ENCODE measurements around the gene CIB1.

Gene CIB1

GRCh38 chr15:90207252-90207651 is 26.5 kb downstream of the CIB1 start:
- Histone ChIP-seq H3K4me3 (ENCODE audit: control insufficient read depth in 1 of 7, extremely low read depth in 1 of 7, insufficient read depth in 4 of 7, low read depth in 2 of 7, low read length in 6 of 7) (no peak overlapping the region), H3K27ac (ENCODE audit: insufficient read depth in 1 of 2, low read depth in 1 of 2, low read length in 2 of 2, poor library complexity in 1 of 2, severe bottlenecking in 2 of 2) (no peak overlapping the region), H3K36me3 (ENCODE audit: control insufficient read depth in 4 of 4, insufficient read depth in 4 of 4, low read length in 3 of 4) (no peaks in the 10 kb centered on the region), H3K9me3 (ENCODE audit: control extremely low read depth in 1 of 5, control insufficient read depth in 4 of 5, insufficient read depth in 2 of 5, low read depth in 1 of 5, low read length in 4 of 5) (no peaks in the 10 kb centered on the region), H3K4me1 (ENCODE audit: control extremely low read depth in 1 of 4, control insufficient read depth in 4 of 4, insufficient read depth in 4 of 4, low read length in 3 of 4) (peaks cover 0 to 25% (median 16%) of the 10 kb centered on the region in 4 experiments), H3K27me3 (replicated peaks in 2 of 5; ENCODE audit: control insufficient read depth in 4 of 5, insufficient read depth in 5 of 5, low read length in 4 of 5) (peaks cover 0 to 2% (median 0%) of the 10 kb centered on the region in 5 experiments)
- no peak for DNase-seq
- ChIA-PET CTCF (interaction anchor here (1.6 to 2.9 kb wide), 2 partner anchors 14 to 48 kb away, joined by 3 to 13 read pairs; no protein-coding TSS in a partner anchor), POLR2A (no interaction called here)
- 97% methylated on average over 5 of the region's 6 CpGs for whole genome bisulfite sequencing (ENCODE audit: insufficient coverage)

DNA sequence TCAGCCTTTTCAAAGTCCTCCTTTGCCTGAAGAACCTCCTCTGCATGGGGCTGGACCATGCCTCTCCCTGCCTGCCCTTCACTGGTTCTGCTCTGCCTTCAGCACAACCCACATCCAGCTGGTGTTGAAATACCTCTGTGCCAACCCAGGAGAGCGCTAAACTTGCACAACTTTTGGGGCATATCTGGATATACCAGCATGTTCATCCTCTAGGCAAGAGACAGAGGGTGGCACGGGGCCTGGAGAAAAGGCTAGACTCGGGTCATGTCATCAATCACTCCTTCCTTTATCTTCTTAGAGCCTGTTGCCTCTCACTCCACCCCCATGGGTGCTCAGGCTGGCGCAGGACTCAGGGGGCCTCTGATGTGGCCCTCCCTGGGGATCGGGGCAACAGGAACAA is 27.9 kb downstream of the CIB1 start:
- 88% methylated on average over 5 of the region's 5 CpGs for WGBS (ENCODE audit: insufficient coverage)
- H3K4me1 ChIP-seq (ENCODE audit: control extremely low read depth in 1 of 4, control insufficient read depth in 4 of 4, insufficient read depth in 4 of 4, low read length in 3 of 4) = peaks cover 0 to 22% (median 12%) of the 10 kb centered on the region in 4 experiments
- H3K27me3 ChIP-seq (replicated peaks in 2 of 5; ENCODE audit: control insufficient read depth in 4 of 5, insufficient read depth in 5 of 5, low read length in 4 of 5) = peaks cover 0 to 7% (median 0%) of the 10 kb centered on the region in 5 experiments
- CTCF ChIA-PET = interaction anchor here (1.3 to 2.5 kb wide), 6 partner anchors 8 to 54 kb away, joined by 3 to 14 read pairs (median 6); no protein-coding TSS in a partner anchor
- no peaks in the 10 kb centered on the region for H3K36me3 ChIP-seq (ENCODE audit: control insufficient read depth in 4 of 4, insufficient read depth in 4 of 4, low read length in 3 of 4)
- H3K4me3 ChIP-seq (ENCODE audit: control insufficient read depth in 1 of 7, extremely low read depth in 1 of 7, insufficient read depth in 4 of 7, low read depth in 2 of 7, low read length in 6 of 7) = no peak overlapping the region
- H3K9me3 ChIP-seq (ENCODE audit: control extremely low read depth in 1 of 5, control insufficient read depth in 4 of 5, insufficient read depth in 2 of 5, low read depth in 1 of 5, low read length in 4 of 5) = no peaks in the 10 kb centered on the region
- no peak overlapping the region for H3K27ac ChIP-seq (ENCODE audit: insufficient read depth in 1 of 2, low read depth in 1 of 2, low read length in 2 of 2, poor library complexity in 1 of 2, severe bottlenecking in 2 of 2)
- POLR2A ChIA-PET = no interaction called here
- DNase-seq = peak in 2 of 3 donors; percentile 23 to 28

DNA sequence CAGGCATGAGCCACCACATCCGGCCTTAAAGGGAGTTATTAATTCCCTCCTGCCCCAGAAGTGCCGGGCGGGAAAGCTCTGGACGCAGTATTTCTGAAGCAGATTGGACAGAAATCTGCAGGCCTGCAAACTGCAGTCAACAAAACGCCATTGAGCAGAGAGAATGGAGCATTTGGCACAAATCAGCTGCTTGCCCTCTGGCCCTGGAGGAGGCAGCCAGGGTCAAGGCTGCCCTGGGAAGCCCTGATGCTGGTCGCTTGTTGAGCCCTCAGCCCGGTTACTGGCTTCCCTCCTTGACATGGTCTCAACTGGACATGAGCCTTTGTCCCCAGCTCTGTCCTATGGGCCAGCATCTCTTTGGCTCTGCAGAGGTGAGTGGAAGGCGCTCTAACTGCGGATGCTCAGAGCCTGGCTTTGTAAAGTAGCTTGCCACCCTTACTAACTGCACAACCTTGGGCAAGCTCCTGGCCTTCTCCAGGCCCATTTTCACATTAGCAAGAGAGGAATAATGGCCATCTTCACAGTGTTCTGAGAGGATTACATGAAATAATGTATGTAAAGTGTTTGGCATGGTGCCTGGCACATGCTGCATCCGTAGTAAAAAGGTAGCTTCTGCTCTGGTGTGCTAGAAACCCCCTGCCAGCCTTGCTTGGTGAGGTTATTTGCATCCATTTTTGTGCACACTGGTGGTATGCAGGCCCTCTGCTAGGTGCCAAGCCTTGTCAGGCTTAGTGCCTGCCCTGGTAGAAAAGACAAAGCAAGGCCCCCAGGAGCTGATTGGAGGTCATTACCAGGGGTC is 28.5 kb downstream of the CIB1 start:
- WGBS (ENCODE audit: insufficient coverage) = 88% methylated on average over 10 of the region's 10 CpGs
- peaks cover 0 to 7% (median 0%) of the 10 kb centered on the region in 5 experiments for H3K27me3 ChIP-seq (replicated peaks in 2 of 5; ENCODE audit: control insufficient read depth in 4 of 5, insufficient read depth in 5 of 5, low read length in 4 of 5)
- POLR2A ChIA-PET = no interaction called here
- no peaks in the 10 kb centered on the region for H3K36me3 ChIP-seq (ENCODE audit: control insufficient read depth in 4 of 4, insufficient read depth in 4 of 4, low read length in 3 of 4)
- DNase-seq = no peak
- no peak overlapping the region for H3K4me3 ChIP-seq (ENCODE audit: control insufficient read depth in 1 of 7, extremely low read depth in 1 of 7, insufficient read depth in 4 of 7, low read depth in 2 of 7, low read length in 6 of 7)
- CTCF ChIA-PET = interaction anchor here (1.1 to 2.5 kb wide), 6 partner anchors 9 to 53 kb away, joined by 3 to 14 read pairs (median 6); no protein-coding TSS in a partner anchor
- H3K4me1 ChIP-seq (ENCODE audit: control extremely low read depth in 1 of 4, control insufficient read depth in 4 of 4, insufficient read depth in 4 of 4, low read length in 3 of 4) = peaks cover 3 to 23% (median 16%) of the 10 kb centered on the region in 4 experiments
- no peaks in the 10 kb centered on the region for H3K9me3 ChIP-seq (ENCODE audit: control extremely low read depth in 1 of 5, control insufficient read depth in 4 of 5, insufficient read depth in 2 of 5, low read depth in 1 of 5, low read length in 4 of 5)
- no peak overlapping the region for H3K27ac ChIP-seq (ENCODE audit: insufficient read depth in 1 of 2, low read depth in 1 of 2, low read length in 2 of 2, poor library complexity in 1 of 2, severe bottlenecking in 2 of 2)

DNA sequence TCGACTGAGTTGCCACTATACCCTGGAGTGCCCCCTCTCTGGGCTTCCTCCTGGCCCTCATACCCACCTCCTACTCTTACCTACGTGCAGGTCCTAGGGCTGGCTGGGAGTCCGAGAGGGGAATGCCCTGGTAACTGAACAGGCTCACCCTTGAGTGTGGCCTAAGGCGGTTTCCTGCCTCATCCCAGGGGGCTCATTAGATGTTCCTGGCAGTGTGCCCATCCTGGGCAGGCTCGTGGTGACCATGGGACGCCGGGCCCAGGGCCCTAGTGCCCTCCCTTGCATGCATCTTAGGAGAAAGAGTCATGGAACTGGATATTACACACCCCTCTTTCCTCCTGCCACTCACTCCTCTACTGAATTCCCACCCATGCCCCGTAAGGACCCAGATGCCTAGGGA is 29.8 kb downstream of the CIB1 start:
- H3K4me1 ChIP-seq (ENCODE audit: control extremely low read depth in 1 of 4, control insufficient read depth in 4 of 4, insufficient read depth in 4 of 4, low read length in 3 of 4) = peaks cover 4 to 21% (median 17%) of the 10 kb centered on the region in 4 experiments
- no peak for DNase-seq
- POLR2A ChIA-PET = interaction anchor here (0.5 kb wide), 1 partner anchor 1627 kb away, joined by 3 read pairs; no protein-coding TSS in a partner anchor
- no peak overlapping the region for H3K27ac ChIP-seq (ENCODE audit: insufficient read depth in 1 of 2, low read depth in 1 of 2, low read length in 2 of 2, poor library complexity in 1 of 2, severe bottlenecking in 2 of 2)
- H3K27me3 ChIP-seq (replicated peaks in 2 of 5; ENCODE audit: control insufficient read depth in 4 of 5, insufficient read depth in 5 of 5, low read length in 4 of 5) = peaks cover 0 to 7% (median 0%) of the 10 kb centered on the region in 5 experiments
- CTCF ChIA-PET = interaction anchor here (1.0 to 2.5 kb wide), 5 partner anchors 9 to 17 kb away, joined by 3 to 14 read pairs (median 3); no protein-coding TSS in a partner anchor
- no peaks in the 10 kb centered on the region for H3K36me3 ChIP-seq (ENCODE audit: control insufficient read depth in 4 of 4, insufficient read depth in 4 of 4, low read length in 3 of 4)
- 89% methylated on average over 6 of the region's 8 CpGs for WGBS (ENCODE audit: insufficient coverage)
- no peak overlapping the region for H3K4me3 ChIP-seq (ENCODE audit: control insufficient read depth in 1 of 7, extremely low read depth in 1 of 7, insufficient read depth in 4 of 7, low read depth in 2 of 7, low read length in 6 of 7)
- no peaks in the 10 kb centered on the region for H3K9me3 ChIP-seq (ENCODE audit: control extremely low read depth in 1 of 5, control insufficient read depth in 4 of 5, insufficient read depth in 2 of 5, low read depth in 1 of 5, low read length in 4 of 5)

GRCh38 chr15:90203473-90203872 is 30.3 kb downstream of the CIB1 start:
- ChIA-PET POLR2A (no interaction called here), CTCF (interaction anchor here (1.0 to 1.2 kb wide), 3 partner anchors 12 to 18 kb away, joined by 3 read pairs; no protein-coding TSS in a partner anchor)
- H3K27me3 ChIP-seq (replicated peaks in 2 of 5; ENCODE audit: control insufficient read depth in 4 of 5, insufficient read depth in 5 of 5, low read length in 4 of 5) = peaks cover 0 to 7% (median 0%) of the 10 kb centered on the region in 5 experiments
- no peak overlapping the region for H3K27ac ChIP-seq (ENCODE audit: insufficient read depth in 1 of 2, low read depth in 1 of 2, low read length in 2 of 2, poor library complexity in 1 of 2, severe bottlenecking in 2 of 2)
- peaks cover 4 to 21% (median 17%) of the 10 kb centered on the region in 4 experiments for H3K4me1 ChIP-seq (ENCODE audit: control extremely low read depth in 1 of 4, control insufficient read depth in 4 of 4, insufficient read depth in 4 of 4, low read length in 3 of 4)
- WGBS (ENCODE audit: insufficient coverage) = 100% methylated on average over 7 of the region's 7 CpGs
- no peak overlapping the region for H3K4me3 ChIP-seq (ENCODE audit: control insufficient read depth in 1 of 7, extremely low read depth in 1 of 7, insufficient read depth in 4 of 7, low read depth in 2 of 7, low read length in 6 of 7)
- no peaks in the 10 kb centered on the region for H3K36me3 ChIP-seq (ENCODE audit: control insufficient read depth in 4 of 4, insufficient read depth in 4 of 4, low read length in 3 of 4)
- no peaks in the 10 kb centered on the region for H3K9me3 ChIP-seq (ENCODE audit: control extremely low read depth in 1 of 5, control insufficient read depth in 4 of 5, insufficient read depth in 2 of 5, low read depth in 1 of 5, low read length in 4 of 5)
- no peak for DNase-seq

DNA sequence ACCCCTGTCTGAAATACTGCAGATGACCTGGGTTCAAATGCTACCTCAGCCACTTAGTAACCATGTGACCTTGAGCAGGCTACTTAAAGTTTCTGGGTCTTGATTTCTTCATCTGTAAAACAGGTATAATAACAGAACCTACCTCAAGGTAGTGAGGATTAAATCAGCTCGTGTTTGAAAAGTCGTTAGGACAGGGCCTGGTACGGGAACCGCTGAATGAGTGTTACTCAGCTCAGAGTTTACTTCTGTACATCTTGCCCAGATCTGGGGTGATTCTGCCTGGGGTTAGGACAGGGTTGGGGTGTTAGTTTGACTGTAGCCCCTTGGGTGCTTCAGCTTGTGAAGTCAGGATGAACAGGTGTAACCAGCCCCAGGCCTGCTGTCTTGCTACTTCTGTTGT is 30.8 kb downstream of the CIB1 start:
- Histone ChIP-seq H3K36me3 (ENCODE audit: control insufficient read depth in 4 of 4, insufficient read depth in 4 of 4, low read length in 3 of 4) (no peaks in the 10 kb centered on the region), H3K27ac (ENCODE audit: insufficient read depth in 1 of 2, low read depth in 1 of 2, low read length in 2 of 2, poor library complexity in 1 of 2, severe bottlenecking in 2 of 2) (no peak overlapping the region), H3K4me3 (ENCODE audit: control insufficient read depth in 1 of 7, extremely low read depth in 1 of 7, insufficient read depth in 4 of 7, low read depth in 2 of 7, low read length in 6 of 7) (no peak overlapping the region), H3K27me3 (replicated peaks in 2 of 5; ENCODE audit: control insufficient read depth in 4 of 5, insufficient read depth in 5 of 5, low read length in 4 of 5) (peaks cover 0 to 7% (median 0%) of the 10 kb centered on the region in 5 experiments), H3K9me3 (ENCODE audit: control extremely low read depth in 1 of 5, control insufficient read depth in 4 of 5, insufficient read depth in 2 of 5, low read depth in 1 of 5, low read length in 4 of 5) (no peaks in the 10 kb centered on the region), H3K4me1 (ENCODE audit: control extremely low read depth in 1 of 4, control insufficient read depth in 4 of 4, insufficient read depth in 4 of 4, low read length in 3 of 4) (peaks cover 4 to 21% (median 17%) of the 10 kb centered on the region in 4 experiments)
- 100% methylated on average over 3 of the region's 4 CpGs for WGBS (ENCODE audit: insufficient coverage)
- DNase-seq = no peak
- POLR2A ChIA-PET = no interaction called here
- CTCF ChIA-PET = interaction anchor here (1.0 to 1.2 kb wide), 4 partner anchors 10 to 18 kb away, joined by 3 read pairs; no protein-coding TSS in a partner anchor

Measured in common myeloid progenitor, CD34-positive (primary cell).